ENCODE results near the gene KRT71.

DNA sequence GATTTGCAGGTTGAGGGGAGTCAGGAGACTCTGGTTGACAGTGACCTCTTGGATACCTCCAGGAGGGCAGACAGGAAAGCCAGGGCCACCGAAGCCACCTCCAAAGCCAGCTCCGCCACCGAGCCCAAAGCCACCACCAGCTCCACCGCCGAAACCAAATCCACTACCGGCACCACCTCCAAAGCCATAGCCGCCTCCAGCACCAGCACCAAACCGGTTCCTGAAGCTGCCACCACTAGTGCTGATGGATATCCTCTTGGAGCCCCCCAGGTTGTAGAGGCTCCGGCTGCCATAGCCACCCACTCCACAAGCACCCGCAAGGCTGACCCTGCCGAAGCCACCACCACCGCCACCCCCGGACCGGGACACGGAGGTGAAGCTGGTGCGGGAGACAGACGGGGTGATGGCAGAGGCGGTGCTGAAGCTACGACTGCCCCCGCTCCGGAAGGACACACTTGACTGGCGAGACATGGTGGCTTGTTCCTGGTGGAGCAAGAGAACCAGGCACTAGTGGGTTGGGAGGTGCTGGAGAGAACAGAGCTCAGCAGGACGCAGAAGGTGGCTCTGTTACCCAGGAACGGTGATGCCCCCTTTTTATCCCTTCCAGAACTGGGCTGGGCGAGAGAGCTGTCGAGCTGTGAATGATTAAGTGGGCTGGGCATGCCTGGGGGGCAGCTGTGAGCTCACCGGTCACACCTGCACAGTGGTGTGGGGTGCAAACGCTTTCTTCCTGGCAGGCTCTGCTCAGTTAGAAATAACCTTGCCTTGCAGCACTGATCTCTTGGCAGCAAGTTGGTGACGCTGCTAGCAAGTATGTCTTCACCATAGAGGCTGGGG is 32.9 kb downstream of the KRT71 start, which contains the start of gene KRT5:
- TF ChIP-seq, protein P1, sequence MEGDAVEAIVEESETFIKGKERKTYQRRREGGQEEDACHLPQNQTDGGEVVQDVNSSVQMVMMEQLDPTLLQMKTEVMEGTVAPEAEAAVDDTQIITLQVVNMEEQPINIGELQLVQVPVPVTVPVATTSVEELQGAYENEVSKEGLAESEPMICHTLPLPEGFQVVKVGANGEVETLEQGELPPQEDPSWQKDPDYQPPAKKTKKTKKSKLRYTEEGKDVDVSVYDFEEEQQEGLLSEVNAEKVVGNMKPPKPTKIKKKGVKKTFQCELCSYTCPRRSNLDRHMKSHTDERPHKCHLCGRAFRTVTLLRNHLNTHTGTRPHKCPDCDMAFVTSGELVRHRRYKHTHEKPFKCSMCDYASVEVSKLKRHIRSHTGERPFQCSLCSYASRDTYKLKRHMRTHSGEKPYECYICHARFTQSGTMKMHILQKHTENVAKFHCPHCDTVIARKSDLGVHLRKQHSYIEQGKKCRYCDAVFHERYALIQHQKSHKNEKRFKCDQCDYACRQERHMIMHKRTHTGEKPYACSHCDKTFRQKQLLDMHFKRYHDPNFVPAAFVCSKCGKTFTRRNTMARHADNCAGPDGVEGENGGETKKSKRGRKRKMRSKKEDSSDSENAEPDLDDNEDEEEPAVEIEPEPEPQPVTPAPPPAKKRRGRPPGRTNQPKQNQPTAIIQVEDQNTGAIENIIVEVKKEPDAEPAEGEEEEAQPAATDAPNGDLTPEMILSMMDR (conservative IDR thresholded peaks at IDR 0.05; ENCODE audit: low read length): no peak
- no peak for TF ChIP-seq EZH2phosphoT487 (IDR thresholded peaks at IDR 0.05; ENCODE audit: borderline replicate concordance)

Measured in Loucy (cell line).